T-helper 17 cell (primary cell): ENCODE results near the gene SRRM4. TPM values are rescaled to one million over a fixed set of nuclear protein-coding genes. Genes with fewer than 3 reads are reported as not detected.

Source experiments
- ATAC-seq: fragments of 150-1000 bp; cut with Tn5 transposase; 2 replicates; pipeline ENCODE4 v1.10.0; 2021; ENCODE audit warnings: mild to moderate bottlenecking, moderate library complexity
- DNase-seq, 3 donors: peaks; one replicate each; pipeline versions ENCODE4 v3.0.0 to v3.0.0-alpha.2; 2020 to 2021
- H3K9me3 ChIP-seq: one replicate; pipeline ENCODE4 v1.7.0; 2013; ENCODE audit warnings: low read length, mild to moderate bottlenecking; ENCODE audit not compliant: control insufficient read depth, poor library complexity, severe bottlenecking
- H3K27ac Mint-ChIP-seq: one replicate; pipeline ENCODE4 v1.8.0; 2022; ENCODE audit warnings: mild to moderate bottlenecking, moderate library complexity, mixed read lengths
- H3K27me3 Mint-ChIP-seq: one replicate; pipeline ENCODE4 v1.8.0; 2022; ENCODE audit warnings: mixed read lengths
- H3K36me3 Mint-ChIP-seq: one replicate; pipeline ENCODE4 v1.8.0; 2022; ENCODE audit warnings: low read depth, mixed read lengths
- H3K4me1 Mint-ChIP-seq: one replicate; pipeline ENCODE4 v1.8.0; 2022; ENCODE audit warnings: mild to moderate bottlenecking, mixed read lengths
- H3K4me3 Mint-ChIP-seq: one replicate; pipeline ENCODE4 v1.8.0; 2022; ENCODE audit warnings: mild to moderate bottlenecking, moderate library complexity, mixed read lengths
- total RNA-seq, 4 donors: library from RNA in 2 of 4; stranded (reverse) in 2 of 4; gene quantifications; one replicate each; pipeline ENCODE4 v1.2.3 and lab custom pipeline; 2022 to 2026

Gene SRRM4
- total RNA-seq, 2 donors from 2014 or later: not detected

GRCh38 chr12:119153477-119154434 lies 172.4 kb downstream of the SRRM4 start:
- H3K27ac Mint-ChIP-seq: no peak overlapping the region
- H3K27me3 Mint-ChIP-seq: peaks cover 19% of the 10 kb centered on the region
- no peaks in the 10 kb centered on the region for H3K9me3 ChIP-seq
- H3K4me3 Mint-ChIP-seq: no peak overlapping the region
- peaks cover 2% of the 10 kb centered on the region for H3K36me3 Mint-ChIP-seq
- DNase-seq: no peak
- no peaks in the 10 kb centered on the region for H3K4me1 Mint-ChIP-seq
- ATAC-seq: no peak

GRCh38 chr12:119154435-119154818 lies 173.1 kb downstream of the SRRM4 start:
- ATAC-seq: no peak
- H3K9me3 ChIP-seq: no peaks in the 10 kb centered on the region
- no peak overlapping the region for H3K4me3 Mint-ChIP-seq
- H3K36me3 Mint-ChIP-seq: peaks cover 2% of the 10 kb centered on the region
- H3K27me3 Mint-ChIP-seq: peaks cover 19% of the 10 kb centered on the region
- no peak for DNase-seq
- H3K4me1 Mint-ChIP-seq: no peaks in the 10 kb centered on the region
- no peak overlapping the region for H3K27ac Mint-ChIP-seq

GRCh38 chr12:119156401-119157044 lies 175.2 kb downstream of the SRRM4 start:
- ATAC-seq: no peak
- H3K27me3 Mint-ChIP-seq: peaks cover 19% of the 10 kb centered on the region
- peaks cover 2% of the 10 kb centered on the region for H3K36me3 Mint-ChIP-seq
- H3K9me3 ChIP-seq: no peaks in the 10 kb centered on the region
- H3K4me1 Mint-ChIP-seq: no peaks in the 10 kb centered on the region
- H3K27ac Mint-ChIP-seq: no peak overlapping the region
- H3K4me3 Mint-ChIP-seq: no peak overlapping the region
- no peak for DNase-seq

- Mint-ChIP-seq H3K4me1 (no peaks in the 10 kb centered on the region), H3K36me3 (peaks cover 2% of the 10 kb centered on the region), H3K4me3 (no peak overlapping the region), H3K27ac (no peak overlapping the region), H3K27me3 (peaks cover 17% of the 10 kb centered on the region)
- ATAC-seq (no peak), DNase-seq (no peak)
- no peaks in the 10 kb centered on the region for H3K9me3 ChIP-seq
Measured at GRCh38 chr12:119157528-119157927, 176.2 kb downstream of the SRRM4 start.

- no peaks in the 10 kb centered on the region for H3K9me3 ChIP-seq
- H3K27ac Mint-ChIP-seq: no peak overlapping the region
- ATAC-seq (no peak), DNase-seq (no peak)
- peaks cover 2% of the 10 kb centered on the region for H3K36me3 Mint-ChIP-seq
- no peaks in the 10 kb centered on the region for H3K4me1 Mint-ChIP-seq
- no peak overlapping the region for H3K4me3 Mint-ChIP-seq
- H3K27me3 Mint-ChIP-seq: peaks cover 16% of the 10 kb centered on the region
Measured at GRCh38 chr12:119157978-119158377, 176.6 kb downstream of the SRRM4 start.

GRCh38 chr12:119158402-119158801 lies 177.1 kb downstream of the SRRM4 start:
- no peak for ATAC-seq
- Mint-ChIP-seq H3K4me1 (no peaks in the 10 kb centered on the region), H3K27ac (no peak overlapping the region), H3K4me3 (no peak overlapping the region), H3K36me3 (peaks cover 2% of the 10 kb centered on the region), H3K27me3 (peaks cover 12% of the 10 kb centered on the region)
- no peak for DNase-seq
- H3K9me3 ChIP-seq: no peaks in the 10 kb centered on the region

GRCh38 chr12:119159844-119160243 lies 178.5 kb downstream of the SRRM4 start:
- Mint-ChIP-seq H3K4me1 (no peaks in the 10 kb centered on the region), H3K4me3 (no peak overlapping the region), H3K27me3 (peaks cover 4% of the 10 kb centered on the region), H3K27ac (no peak overlapping the region), H3K36me3 (no peaks in the 10 kb centered on the region)
- H3K9me3 ChIP-seq: no peaks in the 10 kb centered on the region
- DNase-seq: no peak
- ATAC-seq: no peak

GRCh38 chr12:119167902-119168301 lies 186.6 kb downstream of the SRRM4 start:
- no peak overlapping the region for H3K27ac Mint-ChIP-seq
- DNase-seq (no peak), ATAC-seq (no peak)
- H3K9me3 ChIP-seq: no peaks in the 10 kb centered on the region
- no peaks in the 10 kb centered on the region for H3K27me3 Mint-ChIP-seq
- H3K4me3 Mint-ChIP-seq: no peak overlapping the region
- H3K4me1 Mint-ChIP-seq: no peaks in the 10 kb centered on the region
- no peaks in the 10 kb centered on the region for H3K36me3 Mint-ChIP-seq

GRCh38 chr12:119168721-119169120 lies 187.4 kb downstream of the SRRM4 start:
- DNase-seq (no peak), ATAC-seq (no peak)

GRCh38 chr12:119169150-119169549 lies 187.8 kb downstream of the SRRM4 start:
- H3K4me1 Mint-ChIP-seq: no peaks in the 10 kb centered on the region
- no peak overlapping the region for H3K4me3 Mint-ChIP-seq
- H3K27me3 Mint-ChIP-seq: no peaks in the 10 kb centered on the region
- no peak for DNase-seq
- ATAC-seq: no peak
- H3K27ac Mint-ChIP-seq: no peak overlapping the region
- H3K9me3 ChIP-seq: no peaks in the 10 kb centered on the region
- no peaks in the 10 kb centered on the region for H3K36me3 Mint-ChIP-seq

More at GRCh38 chr12:119168721-119169120, 187.4 kb downstream of the SRRM4 start:
- no peak overlapping the region for H3K4me3 Mint-ChIP-seq
- H3K36me3 Mint-ChIP-seq: no peaks in the 10 kb centered on the region
- no peak overlapping the region for H3K27ac Mint-ChIP-seq
- H3K9me3 ChIP-seq: no peaks in the 10 kb centered on the region
- H3K27me3 Mint-ChIP-seq: no peaks in the 10 kb centered on the region
- H3K4me1 Mint-ChIP-seq: no peaks in the 10 kb centered on the region

- Mint-ChIP-seq H3K27ac (no peak overlapping the region), H3K4me1 (no peaks in the 10 kb centered on the region), H3K4me3 (no peak overlapping the region), H3K27me3 (peaks cover 9% of the 10 kb centered on the region), H3K36me3 (no peaks in the 10 kb centered on the region)
- no peak for DNase-seq
- ATAC-seq: no peak
- H3K9me3 ChIP-seq: no peaks in the 10 kb centered on the region
Measured at GRCh38 chr12:119171291-119171690, 189.9 kb downstream of the SRRM4 start.

- no peak overlapping the region for H3K4me3 Mint-ChIP-seq
- no peak overlapping the region for H3K27ac Mint-ChIP-seq
- DNase-seq (no peak), ATAC-seq (no peak)
- H3K36me3 Mint-ChIP-seq: no peaks in the 10 kb centered on the region
- H3K4me1 Mint-ChIP-seq: no peaks in the 10 kb centered on the region
- peaks cover 14% of the 10 kb centered on the region for H3K27me3 Mint-ChIP-seq
- no peaks in the 10 kb centered on the region for H3K9me3 ChIP-seq
Measured at GRCh38 chr12:119171691-119172425, 190.5 kb downstream of the SRRM4 start.

- H3K4me3 Mint-ChIP-seq: no peak overlapping the region
- H3K27ac Mint-ChIP-seq: no peak overlapping the region
- peaks cover 35% of the 10 kb centered on the region for H3K27me3 Mint-ChIP-seq
- H3K36me3 Mint-ChIP-seq: no peaks in the 10 kb centered on the region
- no peaks in the 10 kb centered on the region for H3K9me3 ChIP-seq
- H3K4me1 Mint-ChIP-seq: no peaks in the 10 kb centered on the region
- ATAC-seq (no peak), DNase-seq (no peak)
Measured at GRCh38 chr12:119175081-119175480, 193.7 kb downstream of the SRRM4 start.
